Measurements from ENCODE around the gene SPEN.
"Not testable (repeated sequence)": the region's sequence is repeated elsewhere in the genome, so short reads cannot be mapped to it uniquely, and the experiment has no call there.

Gene SPEN, protein sequence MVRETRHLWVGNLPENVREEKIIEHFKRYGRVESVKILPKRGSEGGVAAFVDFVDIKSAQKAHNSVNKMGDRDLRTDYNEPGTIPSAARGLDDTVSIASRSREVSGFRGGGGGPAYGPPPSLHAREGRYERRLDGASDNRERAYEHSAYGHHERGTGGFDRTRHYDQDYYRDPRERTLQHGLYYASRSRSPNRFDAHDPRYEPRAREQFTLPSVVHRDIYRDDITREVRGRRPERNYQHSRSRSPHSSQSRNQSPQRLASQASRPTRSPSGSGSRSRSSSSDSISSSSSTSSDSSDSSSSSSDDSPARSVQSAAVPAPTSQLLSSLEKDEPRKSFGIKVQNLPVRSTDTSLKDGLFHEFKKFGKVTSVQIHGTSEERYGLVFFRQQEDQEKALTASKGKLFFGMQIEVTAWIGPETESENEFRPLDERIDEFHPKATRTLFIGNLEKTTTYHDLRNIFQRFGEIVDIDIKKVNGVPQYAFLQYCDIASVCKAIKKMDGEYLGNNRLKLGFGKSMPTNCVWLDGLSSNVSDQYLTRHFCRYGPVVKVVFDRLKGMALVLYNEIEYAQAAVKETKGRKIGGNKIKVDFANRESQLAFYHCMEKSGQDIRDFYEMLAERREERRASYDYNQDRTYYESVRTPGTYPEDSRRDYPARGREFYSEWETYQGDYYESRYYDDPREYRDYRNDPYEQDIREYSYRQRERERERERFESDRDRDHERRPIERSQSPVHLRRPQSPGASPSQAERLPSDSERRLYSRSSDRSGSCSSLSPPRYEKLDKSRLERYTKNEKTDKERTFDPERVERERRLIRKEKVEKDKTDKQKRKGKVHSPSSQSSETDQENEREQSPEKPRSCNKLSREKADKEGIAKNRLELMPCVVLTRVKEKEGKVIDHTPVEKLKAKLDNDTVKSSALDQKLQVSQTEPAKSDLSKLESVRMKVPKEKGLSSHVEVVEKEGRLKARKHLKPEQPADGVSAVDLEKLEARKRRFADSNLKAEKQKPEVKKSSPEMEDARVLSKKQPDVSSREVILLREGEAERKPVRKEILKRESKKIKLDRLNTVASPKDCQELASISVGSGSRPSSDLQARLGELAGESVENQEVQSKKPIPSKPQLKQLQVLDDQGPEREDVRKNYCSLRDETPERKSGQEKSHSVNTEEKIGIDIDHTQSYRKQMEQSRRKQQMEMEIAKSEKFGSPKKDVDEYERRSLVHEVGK (N-terminal part only)
- 129 to 193 (median 151) reads per million in 4 donors for total RNA-seq

- peak; percentile 95 to 100 (median 97) for DNase-seq
Observed at GRCh38 chr1:15847100-15847892, at the start of gene SPEN. Gene SPEN (plus strand): TSS chr1:15847707. CDS start chr1:15848068, 361 bp downstream.

GRCh38 chr1:15799004-15799867, 48.3 kb upstream of the SPEN start:
- no peak for DNase-seq

DNA sequence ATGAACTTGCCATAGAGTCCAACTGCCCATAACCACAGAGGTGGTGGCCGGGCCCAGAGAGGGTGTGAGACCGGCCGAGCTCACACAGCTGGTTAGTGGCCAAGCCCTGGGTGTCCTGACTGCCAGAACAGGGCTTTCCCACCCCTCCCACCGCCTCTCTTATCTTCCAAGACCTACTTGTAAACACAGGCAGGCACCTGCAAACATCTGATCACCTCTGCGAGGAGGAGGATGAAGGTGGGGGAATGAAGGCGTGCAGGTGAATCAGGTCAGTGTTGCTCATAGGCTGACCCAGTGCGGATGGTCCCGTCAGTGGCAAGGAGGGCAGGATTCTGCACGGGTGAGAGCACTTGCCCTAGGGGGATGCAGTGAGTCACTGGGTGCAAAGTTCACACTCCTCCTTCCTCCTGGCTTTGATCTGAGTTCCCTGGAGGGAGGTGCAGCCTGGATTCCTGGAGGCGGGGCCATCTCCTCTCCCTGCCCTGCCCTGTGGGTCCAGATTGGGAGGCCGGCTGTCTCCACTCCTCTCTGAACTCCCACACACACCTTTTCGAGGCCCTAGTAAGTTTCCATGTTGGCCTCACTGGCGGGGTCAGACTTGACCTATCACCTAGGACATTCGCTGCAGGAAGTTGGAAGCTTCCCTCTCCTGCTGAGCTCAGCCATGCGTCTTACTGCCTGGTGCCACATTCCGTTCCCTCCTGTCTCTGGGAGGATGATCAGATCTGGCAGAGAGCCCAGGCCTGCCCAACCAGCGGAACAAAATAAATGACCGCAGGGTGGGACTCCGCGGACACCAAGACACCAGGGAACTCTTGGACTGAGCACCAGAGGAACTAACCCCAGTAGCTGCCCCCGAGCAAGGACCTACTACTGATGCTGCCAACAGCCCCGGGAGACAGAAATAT, 47.3 kb upstream of the SPEN start:
- DNase-seq, result no peak

- DNase-seq, result no peak
Observed at GRCh38 chr1:15802234-15802965, 45.1 kb upstream of the SPEN start.

DNA sequence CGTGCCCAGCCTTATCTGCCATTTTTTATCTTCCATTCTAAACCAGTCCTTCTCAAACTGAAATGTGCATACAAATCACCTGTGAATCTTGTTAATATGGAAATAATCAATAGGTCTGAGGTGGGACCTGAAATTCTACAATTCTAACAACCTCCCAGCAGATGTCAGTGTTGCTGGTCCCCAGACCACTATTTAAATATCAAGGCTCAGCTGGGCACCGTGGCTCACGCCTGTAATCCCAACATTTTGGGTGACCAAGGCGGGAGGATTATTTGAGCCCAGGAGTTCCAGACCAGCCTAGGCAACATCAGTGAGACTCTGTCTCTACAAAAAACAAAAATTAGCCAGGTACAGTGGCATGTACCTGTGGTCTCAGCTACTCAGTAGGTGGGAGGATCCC, 44.1 kb upstream of the SPEN start:
- peak in 2 of 5 donors; percentile 11 to 20 for DNase-seq

DNA sequence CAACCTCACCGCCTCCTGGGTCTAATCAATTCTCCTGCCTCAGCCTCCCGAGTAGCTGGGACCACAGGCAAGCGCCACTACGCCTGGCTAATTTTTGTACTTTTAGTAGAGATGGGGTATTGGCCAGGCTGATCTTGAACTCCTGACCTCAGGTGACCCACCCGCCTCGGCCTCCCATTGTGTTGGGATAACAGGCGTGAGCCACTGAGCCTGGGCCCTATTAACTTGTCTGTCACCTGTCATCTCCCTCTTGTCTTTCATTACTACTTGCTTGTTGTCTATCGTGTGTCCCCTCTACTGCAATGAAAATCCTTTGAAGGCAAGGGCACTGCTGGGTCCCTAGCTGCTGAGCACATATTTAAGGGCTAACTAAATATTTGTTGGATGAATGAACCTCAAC, 43.4 kb upstream of the SPEN start:
- DNase-seq, result no peak

DNA sequence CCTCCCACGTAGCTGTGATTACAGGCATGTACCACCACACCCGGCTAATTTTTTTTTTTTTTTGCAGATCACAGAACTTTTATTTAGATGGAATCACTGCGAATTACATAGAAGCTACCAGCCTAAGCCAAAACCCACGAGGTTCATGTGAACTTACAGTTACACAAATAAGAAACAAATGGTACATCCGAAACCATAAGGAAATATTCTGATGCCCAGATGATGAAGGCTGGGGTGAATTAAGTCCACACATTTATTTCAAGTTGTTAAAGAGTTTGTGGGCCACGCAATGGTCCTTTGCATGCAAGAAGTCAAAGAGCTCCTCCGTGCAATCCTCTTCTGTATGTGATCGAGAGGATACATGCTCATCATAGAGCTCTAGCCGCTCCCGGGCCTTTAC, 40.4 kb upstream of the SPEN start:
- no peak for DNase-seq

GRCh38 chr1:15807549-15807948, 40.0 kb upstream of the SPEN start, which contains the start of gene UQCRHL:
Gene UQCRHL (minus strand): TSS chr1:15807649. CDS start chr1:15807649, 0 bp downstream.
- DNase-seq, result not testable (repeated sequence)

- DNase-seq, result no peak
Observed at GRCh38 chr1:15808955-15809354, 38.6 kb upstream of the SPEN start.

DNA sequence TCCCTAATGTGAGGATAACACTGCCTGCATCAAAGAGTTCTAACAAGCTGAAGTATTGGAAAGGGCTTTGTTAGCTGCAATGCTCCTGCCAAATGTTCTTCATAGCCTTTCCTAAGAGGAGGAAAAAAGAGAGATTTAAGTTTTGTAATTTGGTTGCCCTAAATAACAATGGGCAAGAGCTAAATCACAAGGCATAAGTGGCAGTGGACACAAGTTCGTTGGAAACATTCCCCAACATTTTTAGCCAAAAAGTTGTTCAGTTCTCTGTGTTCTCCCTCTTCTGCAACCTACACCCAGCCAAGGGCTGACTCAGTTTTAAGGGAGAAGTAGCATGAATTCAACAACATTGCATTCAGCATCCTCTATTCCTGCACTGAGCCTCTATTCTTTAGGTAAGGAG, 37.4 kb upstream of the SPEN start:
- DNase-seq, result no peak

DNA sequence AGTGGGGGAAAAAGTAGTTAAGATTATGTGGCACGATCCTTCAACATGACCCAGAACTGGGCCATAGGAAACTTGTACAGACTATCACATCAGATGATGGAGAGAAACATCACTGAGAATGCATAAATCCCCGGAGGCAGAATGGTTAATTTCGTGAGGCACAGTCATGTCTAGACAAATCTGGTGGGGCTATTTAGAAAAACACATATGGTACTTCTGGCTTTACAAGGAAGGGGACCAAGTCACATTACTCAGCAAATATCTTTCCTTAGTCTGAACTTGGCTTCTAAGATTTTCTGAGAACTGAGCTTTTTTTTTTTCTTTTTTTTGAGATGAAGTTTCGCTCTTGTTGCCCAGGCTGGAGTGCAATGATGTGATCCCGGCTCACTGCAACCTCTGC, 30.8 kb upstream of the SPEN start:
- no peak for DNase-seq

- DNase-seq, result no peak
Observed at GRCh38 chr1:15820478-15820877, 27.0 kb upstream of the SPEN start.

GRCh38 chr1:15825800-15826199, 21.7 kb upstream of the SPEN start:
- no peak for DNase-seq

DNA sequence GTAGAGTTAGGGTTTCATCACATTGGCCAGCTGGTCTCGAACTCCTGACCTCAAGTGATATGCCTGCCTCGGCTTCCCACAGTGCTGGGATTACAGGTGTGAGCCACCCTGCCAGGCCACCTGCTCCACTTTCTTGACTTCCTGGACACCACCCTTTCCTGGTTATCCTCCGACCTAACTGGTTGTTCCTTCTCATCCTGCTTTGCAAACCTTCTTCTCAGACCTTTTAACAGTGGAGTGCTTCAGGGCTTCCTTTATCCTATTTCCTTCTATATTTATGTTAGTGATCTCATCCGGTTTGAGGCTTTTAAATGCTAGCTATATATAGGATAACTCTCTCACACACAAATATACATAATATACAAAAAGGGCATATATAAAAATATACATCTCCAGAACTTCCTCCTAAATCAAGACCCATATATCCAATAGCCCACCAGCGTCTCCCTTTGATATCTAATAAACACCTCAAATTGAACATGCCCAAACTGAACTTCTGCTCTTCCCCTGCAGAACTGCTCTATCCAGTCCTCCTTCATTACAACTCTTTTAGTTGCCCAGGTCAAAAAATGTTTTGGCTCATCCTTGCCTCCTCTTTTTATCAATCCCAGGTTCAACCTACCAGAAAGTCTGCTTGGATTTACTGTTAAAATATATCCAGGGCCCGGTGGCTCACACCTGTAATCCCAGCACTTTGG, 20.5 kb upstream of the SPEN start:
- no peak for DNase-seq

- DNase-seq, result not testable (repeated sequence)
Observed at GRCh38 chr1:15827567-15827966, 19.9 kb upstream of the SPEN start.

DNA sequence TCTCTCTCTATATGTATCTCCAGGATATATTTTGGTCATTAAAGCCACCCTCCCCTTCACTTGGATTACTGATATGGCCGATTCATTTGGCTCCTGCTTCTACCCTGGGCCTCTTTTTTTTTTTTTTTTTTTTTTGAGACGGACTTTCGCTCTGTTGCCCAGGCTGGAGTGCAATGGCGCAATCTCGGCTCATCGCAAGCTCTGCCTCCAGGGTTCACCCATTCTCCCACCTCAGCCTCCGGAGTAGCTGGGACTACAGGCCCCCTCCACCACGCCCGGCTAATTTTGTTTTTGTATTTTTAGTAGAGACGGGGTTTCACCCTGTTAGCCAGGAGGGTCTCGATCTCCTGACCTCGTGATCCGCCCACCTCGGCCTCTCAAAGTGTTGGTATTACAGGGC, 18.6 kb upstream of the SPEN start:
- DNase-seq, result not testable (repeated sequence)

- DNase-seq, result no peak
Observed at GRCh38 chr1:15830258-15830657, 17.2 kb upstream of the SPEN start.

GRCh38 chr1:15833069-15833679, 14.3 kb upstream of the SPEN start:
- peak in 4 of 5 donors; percentile 44 to 76 (median 49) for DNase-seq
